ENCODE measurements around the gene NKD2. TPM values are rescaled to one million over a fixed set of nuclear protein-coding genes. Genes with fewer than 3 reads are reported as not detected.

Gene NKD2
- total RNA-seq, 2 experiments from 2014 or later: 0.38 TPM

- Histone ChIP-seq H2AFZ (ENCODE audit: low read length) (no peak overlapping the region), H3K9me3 (ENCODE audit: low read length) (no peaks in the 10 kb centered on the region), H3K36me3 (ENCODE audit: insufficient read depth, low read length) (no peaks in the 10 kb centered on the region), H3K79me2 (ENCODE audit: insufficient read depth, low read depth, low read length) (no peaks in the 10 kb centered on the region), H4K20me1 (ENCODE audit: insufficient read depth, low read length) (no peaks in the 10 kb centered on the region), H3K4me1 (ENCODE audit: insufficient read depth, low read length, poor library complexity, severe bottlenecking) (no peaks in the 10 kb centered on the region), H3K9me2 (ENCODE audit: insufficient read depth, low read length) (no peaks in the 10 kb centered on the region), H3K27ac (ENCODE audit: low read depth, low read length, poor library complexity, severe bottlenecking) (no peak overlapping the region), H3K4me3 (ENCODE audit: low read depth, low read length, poor library complexity, severe bottlenecking) (no peak overlapping the region), H3K4me2 (ENCODE audit: low read length) (no peak overlapping the region)
- no peak for DNase-seq (ENCODE audit: low spot score)
- ChIA-PET CTCF (ENCODE audit: unreplicated experiment) (no interaction called here), POLR2A (no interaction called here)
- intact Hi-C loops (cut with micrococcal nuclease; ENCODE audit: unreplicated experiment): no loop called here
- no peak for TF ChIP-seq CTCF (conservative IDR thresholded peaks at IDR 0.05; ENCODE audit: low read length)
- no TSS peak for BruUV-seq (replicated peaks)
Observed at GRCh38 chr5:1034986-1035385, 26.4 kb downstream of the NKD2 start.

DNA sequence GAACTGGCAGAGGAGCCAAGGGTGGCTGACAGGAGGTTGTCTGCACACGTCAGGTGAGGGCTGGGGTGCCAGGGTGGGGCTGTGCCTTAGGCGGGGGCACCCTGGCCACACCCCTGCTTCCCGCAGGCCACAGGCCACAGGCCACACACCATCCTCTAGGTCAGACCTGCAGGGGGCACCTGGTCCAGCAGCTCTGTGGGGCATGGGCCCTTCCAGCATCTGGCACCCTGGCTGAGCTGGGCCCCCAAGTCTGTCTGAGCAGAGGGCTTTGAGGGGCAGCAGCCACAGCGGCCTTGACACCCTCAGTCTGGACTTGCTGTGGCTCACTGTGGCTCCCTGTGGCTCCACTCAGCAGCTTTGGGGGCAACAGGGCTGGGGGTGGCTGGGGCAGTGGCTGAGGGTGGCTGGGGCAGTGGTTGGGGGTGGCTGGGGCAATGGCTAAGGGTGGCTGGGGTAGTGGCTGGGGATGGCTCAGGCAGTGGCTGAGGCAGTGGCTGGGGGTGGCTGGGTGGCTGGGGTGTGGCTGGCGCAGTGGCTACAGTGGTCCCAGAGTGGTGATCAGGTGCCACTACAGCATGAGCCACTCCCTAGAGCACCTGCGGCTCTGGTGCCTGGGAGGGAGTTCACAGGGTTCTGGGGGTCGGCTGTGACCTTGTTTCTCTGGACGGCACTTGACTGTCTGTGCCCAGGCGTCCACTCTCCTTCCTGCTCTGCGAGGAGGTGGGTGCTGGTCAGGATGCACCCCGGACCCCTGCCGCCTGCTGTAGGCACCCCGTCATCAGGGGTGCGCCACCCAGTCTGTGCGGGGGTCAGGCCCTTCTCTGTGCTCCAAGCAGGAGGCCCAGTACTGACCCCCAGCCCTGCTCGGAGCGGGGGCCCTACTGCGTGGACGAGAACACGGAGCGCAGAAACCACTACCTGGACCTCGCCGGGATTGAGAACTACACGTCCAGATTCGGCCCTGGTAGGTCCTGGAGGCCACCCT, 27.1 kb downstream of the NKD2 start:
- H3K9me3 ChIP-seq (ENCODE audit: low read length): no peaks in the 10 kb centered on the region
- TF ChIP-seq EZH2phosphoT487 (IDR thresholded peaks at IDR 0.05; ENCODE audit: borderline replicate concordance, low read depth, low read length) (no peak), CTCF (conservative IDR thresholded peaks at IDR 0.05; ENCODE audit: low read length) (no peak)
- no peak for DNase-seq (ENCODE audit: low spot score)
- no peaks in the 10 kb centered on the region for H3K9me2 ChIP-seq (ENCODE audit: insufficient read depth, low read length)
- intact Hi-C loops (cut with micrococcal nuclease; ENCODE audit: unreplicated experiment): no loop called here
- no peak overlapping the region for H3K4me2 ChIP-seq (ENCODE audit: low read length)
- H3K36me3 ChIP-seq (ENCODE audit: insufficient read depth, low read length): no peaks in the 10 kb centered on the region
- no peaks in the 10 kb centered on the region for H3K4me1 ChIP-seq (ENCODE audit: insufficient read depth, low read length, poor library complexity, severe bottlenecking)
- no TSS peak for BruUV-seq (replicated peaks)
- H3K27ac ChIP-seq (ENCODE audit: low read depth, low read length, poor library complexity, severe bottlenecking): no peak overlapping the region
- no peaks in the 10 kb centered on the region for H4K20me1 ChIP-seq (ENCODE audit: insufficient read depth, low read length)
- no peaks in the 10 kb centered on the region for H3K79me2 ChIP-seq (ENCODE audit: insufficient read depth, low read depth, low read length)
- H3K4me3 ChIP-seq (ENCODE audit: low read depth, low read length, poor library complexity, severe bottlenecking): no peak overlapping the region
- ChIA-PET POLR2A (no interaction called here), CTCF (ENCODE audit: unreplicated experiment) (no interaction called here)
- H2AFZ ChIP-seq (ENCODE audit: low read length): no peak overlapping the region

DNA sequence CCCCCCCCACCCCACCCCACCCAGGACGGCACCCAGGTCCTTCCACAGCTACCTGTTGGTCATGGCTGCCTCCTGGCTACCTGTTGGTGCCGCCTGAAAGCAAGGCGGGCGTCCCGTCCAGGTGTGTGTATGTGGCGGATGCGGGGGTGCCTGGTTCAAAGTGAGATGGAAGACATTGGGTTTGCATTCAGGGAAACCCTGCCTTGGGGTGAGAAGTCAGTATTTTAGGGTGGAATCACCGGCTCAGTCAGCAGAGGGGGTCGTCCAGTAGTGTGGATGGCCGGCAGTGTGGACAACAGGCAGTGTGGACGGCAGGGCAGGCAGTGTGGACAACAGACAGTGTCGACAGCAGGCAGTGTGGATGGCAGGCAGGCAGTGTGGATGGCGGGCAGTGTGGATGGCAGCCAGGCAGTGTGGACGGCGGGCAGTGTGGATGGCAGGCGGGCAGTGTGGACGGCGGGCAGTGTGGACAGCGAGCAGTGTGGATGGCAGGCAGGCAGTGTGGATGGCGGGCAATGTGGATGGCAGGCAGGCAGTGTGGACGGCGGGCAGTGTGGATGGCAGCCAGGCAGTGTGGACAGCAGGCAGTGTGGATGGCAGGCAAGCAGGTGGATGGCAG, 28.0 kb downstream of the NKD2 start:
- H3K79me2 ChIP-seq (ENCODE audit: insufficient read depth, low read depth, low read length): no peaks in the 10 kb centered on the region
- no peak overlapping the region for H2AFZ ChIP-seq (ENCODE audit: low read length)
- POLR2A ChIA-PET: interaction anchor here (0.7 kb wide), 1 partner anchor 20 kb away, joined by 3 read pairs; no protein-coding TSS in a partner anchor
- no peak overlapping the region for H3K27ac ChIP-seq (ENCODE audit: low read depth, low read length, poor library complexity, severe bottlenecking)
- no peak for DNase-seq (ENCODE audit: low spot score)
- no peaks in the 10 kb centered on the region for H4K20me1 ChIP-seq (ENCODE audit: insufficient read depth, low read length)
- H3K9me2 ChIP-seq (ENCODE audit: insufficient read depth, low read length): no peaks in the 10 kb centered on the region
- intact Hi-C loops (cut with micrococcal nuclease; ENCODE audit: unreplicated experiment): no loop called here
- CTCF ChIA-PET (ENCODE audit: unreplicated experiment): no interaction called here
- H3K4me3 ChIP-seq (ENCODE audit: low read depth, low read length, poor library complexity, severe bottlenecking): no peak overlapping the region
- no peaks in the 10 kb centered on the region for H3K9me3 ChIP-seq (ENCODE audit: low read length)
- H3K4me1 ChIP-seq (ENCODE audit: insufficient read depth, low read length, poor library complexity, severe bottlenecking): no peaks in the 10 kb centered on the region
- H3K36me3 ChIP-seq (ENCODE audit: insufficient read depth, low read length): no peaks in the 10 kb centered on the region
- no peak for TF ChIP-seq CTCF (conservative IDR thresholded peaks at IDR 0.05; ENCODE audit: low read length)
- TF ChIP-seq EZH2phosphoT487 (IDR thresholded peaks at IDR 0.05; ENCODE audit: borderline replicate concordance, low read depth, low read length): no peak
- BruUV-seq (replicated peaks): no TSS peak
- no peak overlapping the region for H3K4me2 ChIP-seq (ENCODE audit: low read length)

Data from OCI-LY7 (cell line).